ENCODE results near the gene PTPN21. TPM values are rescaled to one million over a fixed set of nuclear protein-coding genes. Genes with fewer than 3 reads are reported as not detected.

Gene PTPN21
- total RNA-seq, 4 donors from 2014 or later = 24.7 to 47.2 (median 40.7) TPM

- 84% methylated on average over 5 of the region's 5 CpGs for WGBS
- intact Hi-C loops (cut with DNase I) = no loop called here
- no peak overlapping the region for H3K4me3 ChIP-seq
- no peaks in the 10 kb centered on the region for H3K27me3 ChIP-seq
- peaks cover 21 to 37% (median 33%) of the 10 kb centered on the region in 4 donors for H3K4me1 ChIP-seq
- H3K9me3 ChIP-seq = no peaks in the 10 kb centered on the region
- TF ChIP-seq CTCF (IDR thresholded peaks at IDR 0.05) = no peak
- no peak for TF ChIP-seq POLR2A (IDR thresholded peaks at IDR 0.05; ENCODE audit: low read depth)
- TF ChIP-seq EP300 (IDR thresholded peaks at IDR 0.05) = no peak
- TF ChIP-seq POLR2AphosphoS5 (IDR thresholded peaks at IDR 0.05) = no peak
- H3K27ac ChIP-seq (replicated peaks in 1 of 4) = no peak overlapping the region
- no peak for DNase-seq (ENCODE audit: extremely low spot score)
- peaks cover 23 to 29% (median 26%) of the 10 kb centered on the region in 4 donors for H3K36me3 ChIP-seq
These were observed 10.6 kb upstream of the PTPN21 start for GRCh38 chr14:88565427-88565826.

- Histone ChIP-seq H3K36me3 (peaks cover 9 to 13% (median 11%) of the 10 kb centered on the region in 4 donors), H3K9me3 (no peaks in the 10 kb centered on the region), H3K4me1 (peaks cover 21 to 37% (median 33%) of the 10 kb centered on the region in 4 donors), H3K27me3 (no peaks in the 10 kb centered on the region), H3K4me3 (peak overlapping the region; percentile 70 to 100 (median 80)), H3K27ac (replicated peaks in 1 of 4) (peak overlapping the region; percentile 90 to 97 (median 93))
- TF ChIP-seq POLR2AphosphoS5 (IDR thresholded peaks at IDR 0.05) = no peak
- no peak for TF ChIP-seq POLR2A (IDR thresholded peaks at IDR 0.05; ENCODE audit: low read depth)
- 19% methylated on average over 7 of the region's 7 CpGs for WGBS
- no peak for DNase-seq (ENCODE audit: extremely low spot score)
- intact Hi-C loops (cut with DNase I) = loop anchor here (5.0 kb wide), 1 partner anchor 72 kb away; no protein-coding TSS in a partner anchor
These were observed 9.0 kb upstream of the PTPN21 start for GRCh38 chr14:88563845-88564244.

GRCh38 chr14:88562831-88563686 is 8.3 kb upstream of the PTPN21 start, which contains the start of gene ZC3H14:
TSS of gene ZC3H14 (plus strand) at chr14:88563037. CDS start at chr14:88563134, 97 bp downstream.
- no peak for TF ChIP-seq POLR2A (IDR thresholded peaks at IDR 0.05; ENCODE audit: low read depth)
- TF ChIP-seq EP300 (IDR thresholded peaks at IDR 0.05) = no peak
- TF ChIP-seq POLR2AphosphoS5 (IDR thresholded peaks at IDR 0.05) = peak; percentile 86 to 92
- TF ChIP-seq CTCF (IDR thresholded peaks at IDR 0.05) = peak in 1 of 3 experiments; percentile 19
- WGBS = under 1% methylated on average over 24 of the region's 99 CpGs
- Histone ChIP-seq H3K9me3 (no peaks in the 10 kb centered on the region), H3K27me3 (no peaks in the 10 kb centered on the region), H3K36me3 (peaks cover 1 to 5% (median 3%) of the 10 kb centered on the region in 4 donors), H3K4me1 (peaks cover 21 to 37% (median 33%) of the 10 kb centered on the region in 4 donors), H3K27ac (replicated peaks in 1 of 4) (peak within 1 kb of the TSS; percentile 90 to 97 (median 93)), H3K4me3 (peak within 1 kb of the TSS; percentile 70 to 100 (median 80))
- intact Hi-C loops (cut with DNase I) = loop anchor here (5.0 kb wide), 1 partner anchor 71 kb away; no protein-coding TSS in a partner anchor
- peak; percentile 92 for DNase-seq (ENCODE audit: extremely low spot score)

- H3K27me3 ChIP-seq = no peaks in the 10 kb centered on the region
- H3K27ac ChIP-seq (replicated peaks in 1 of 4) = peak overlapping the region; percentile 90 to 97 (median 93)
- H3K4me1 ChIP-seq = peaks cover 21 to 37% (median 33%) of the 10 kb centered on the region in 4 donors
- no peak for TF ChIP-seq EP300 (IDR thresholded peaks at IDR 0.05)
- no peak for TF ChIP-seq CTCF (IDR thresholded peaks at IDR 0.05)
- TF ChIP-seq POLR2A (IDR thresholded peaks at IDR 0.05; ENCODE audit: low read depth) = no peak
- TF ChIP-seq POLR2AphosphoS5 (IDR thresholded peaks at IDR 0.05) = no peak
- no peaks in the 10 kb centered on the region for H3K36me3 ChIP-seq
- H3K4me3 ChIP-seq = peak overlapping the region; percentile 70 to 100 (median 80)
- DNase-seq (ENCODE audit: extremely low spot score) = no peak
- no peaks in the 10 kb centered on the region for H3K9me3 ChIP-seq
- 21% methylated on average over 5 of the region's 5 CpGs for WGBS
- intact Hi-C loops (cut with DNase I) = loop anchor here (5.0 kb wide), 1 partner anchor 70 kb away; no protein-coding TSS in a partner anchor
These were observed 7.7 kb upstream of the PTPN21 start for GRCh38 chr14:88562532-88562830.

GRCh38 chr14:88559852-88560251 is 5.0 kb upstream of the PTPN21 start:
- DNase-seq (ENCODE audit: extremely low spot score) = no peak
- TF ChIP-seq CTCF (IDR thresholded peaks at IDR 0.05) = peak in 2 of 3 experiments; percentile 25 to 42
- TF ChIP-seq EP300 (IDR thresholded peaks at IDR 0.05) = no peak
- no peak for TF ChIP-seq POLR2A (IDR thresholded peaks at IDR 0.05; ENCODE audit: low read depth)
- H3K36me3 ChIP-seq = no peaks in the 10 kb centered on the region
- no peaks in the 10 kb centered on the region for H3K27me3 ChIP-seq
- 0% methylated on average over 1 of the region's 1 CpG for WGBS
- H3K9me3 ChIP-seq = no peaks in the 10 kb centered on the region
- intact Hi-C loops (cut with DNase I) = loop anchor here (5.0 to 10.0 kb wide), 2 partner anchors 68 to 175 kb away; partner anchors contain the start of gene SPATA7
- H3K27ac ChIP-seq (replicated peaks in 1 of 4) = no peak overlapping the region
- peaks cover 20 to 42% (median 34%) of the 10 kb centered on the region in 4 donors for H3K4me1 ChIP-seq
- no peak overlapping the region for H3K4me3 ChIP-seq

Data from esophagus muscularis mucosa (tissue), 4 donors.